HEK293 (cell line): ENCODE data around the gene DNAJC22.

Experiments used
- CTCF ChIA-PET: fragments of 350-600 bp; formaldehyde crosslinking; extraction: SDS; loops from one replicate; lab custom pipeline; 2021; ENCODE audit warnings: antibody characterized with exemption; lab: Yijun Ruan, JAX
- POLR2A ChIA-PET: fragments of 300-600 bp; formaldehyde crosslinking; extraction: SDS; loops from one replicate; lab custom pipeline; 2020; ENCODE audit warnings: antibody characterized with exemption, inconsistent platforms; lab: Yijun Ruan, JAX
- H3K27ac ChIP-seq: fragments of 200-500 bp; sonication (Bioruptor generic); 2 replicates; pipeline ENCODE4 v1.5.1; 2014; ENCODE audit warnings: low read depth, low read length, control low read depth, inconsistent platforms; ENCODE audit errors: extremely low read depth
- H3K36me3 ChIP-seq, 2 experiments: fragments of 200-500 bp in 1 of 2; sonication (Bioruptor generic) in 1 of 2; 1 replicate in 1 of 2; 2 replicates in 1 of 2; pipeline ENCODE4 v1.5.1; 2014 to 2017; ENCODE audit warnings: inconsistent platforms in 2 of 2, low read length in 2 of 2; ENCODE audit not compliant: control insufficient read depth in 2 of 2, insufficient read depth in 1 of 2
- H3K4me1 ChIP-seq: fragments of 200-500 bp; sonication (Bioruptor generic); 2 replicates; pipeline ENCODE4 v1.5.1; 2014; ENCODE audit warnings: mild to moderate bottlenecking, low read length, inconsistent platforms; ENCODE audit not compliant: control insufficient read depth, insufficient read depth
- H3K4me3 ChIP-seq: 2 replicates; pipeline ENCODE4 v1.5.1; 2011; ENCODE audit warnings: low read depth, mild to moderate bottlenecking, control low read depth, low read length, moderate library complexity
- H3K9me3 ChIP-seq: fragments of 200-500 bp; sonication (Bioruptor generic); 2 replicates; pipeline ENCODE4 v1.5.1; 2014; ENCODE audit warnings: low read depth, low read length, inconsistent platforms; ENCODE audit not compliant: control insufficient read depth, insufficient read depth
- FEZF1 ChIP-seq: fragments of 450-650 bp; formaldehyde crosslinking; IDR thresholded peaks from 2 replicates; pipeline ENCODE4 v1.5.1; 2016; ENCODE audit warnings: missing biosample characterization, missing genetic modification characterization
- GFI1B ChIP-seq: fragments of 450-650 bp; formaldehyde crosslinking; IDR thresholded peaks from 2 replicates; pipeline ENCODE4 v1.5.1; 2016; ENCODE audit warnings: missing biosample characterization, missing genetic modification characterization
- GLIS1 ChIP-seq: fragments of 450-650 bp; formaldehyde crosslinking; IDR thresholded peaks from 2 replicates; pipeline ENCODE4 v1.5.1; 2016; ENCODE audit warnings: missing biosample characterization, missing genetic modification characterization
- IKZF3 ChIP-seq: fragments of 450-650 bp; IDR thresholded peaks from 2 replicates; pipeline ENCODE4 v1.5.0; 2018; ENCODE audit warnings: missing biosample characterization, mild to moderate bottlenecking, missing genetic modification characterization, moderate library complexity
- KLF7 ChIP-seq: fragments of 450-650 bp; formaldehyde crosslinking; IDR thresholded peaks from 2 replicates; pipeline ENCODE4 v1.5.1; 2016; ENCODE audit warnings: missing biosample characterization, missing genetic modification characterization, borderline replicate concordance
- MEIS1 ChIP-seq: sonication (generic); formaldehyde crosslinking; IDR thresholded peaks from 2 replicates; pipeline ENCODE4 v1.8.1; 2022; ENCODE audit warnings: missing genetic modification reagents, mild to moderate bottlenecking, borderline replicate concordance
- REPIN1 ChIP-seq: fragments of 450-650 bp; formaldehyde crosslinking; IDR thresholded peaks from 2 replicates; pipeline ENCODE4 v1.5.1; 2017; ENCODE audit warnings: missing biosample characterization, missing genetic modification characterization, low read depth
- ZFHX2 ChIP-seq: fragments of 450-650 bp; formaldehyde crosslinking; conservative IDR thresholded peaks from 2 replicates; pipeline ENCODE4 v1.5.1; 2016; ENCODE audit warnings: missing biosample characterization, missing genetic modification characterization
- ZNF223 ChIP-seq: fragments of 450-650 bp; formaldehyde crosslinking; IDR thresholded peaks from 2 replicates; pipeline ENCODE4 v1.5.1; 2016; ENCODE audit warnings: missing biosample characterization, missing genetic modification characterization
- ZNF24 ChIP-seq: fragments of 450-650 bp; formaldehyde crosslinking; IDR thresholded peaks from 2 replicates; pipeline ENCODE4 v1.5.1; 2016; ENCODE audit warnings: missing biosample characterization, missing genetic modification characterization
- ZNF311 ChIP-seq: fragments of 450-650 bp; formaldehyde crosslinking; IDR thresholded peaks from 2 replicates; pipeline ENCODE4 v1.5.1; 2017; ENCODE audit warnings: missing biosample characterization, missing genetic modification characterization, borderline replicate concordance
- ZNF391 ChIP-seq: fragments of 450-650 bp; formaldehyde crosslinking; IDR thresholded peaks from 2 replicates; pipeline ENCODE4 v1.5.1; 2016; ENCODE audit warnings: low read depth, missing biosample characterization, missing genetic modification characterization, borderline replicate concordance
- ZNF394 ChIP-seq: fragments of 450-650 bp; formaldehyde crosslinking; IDR thresholded peaks from 2 replicates; pipeline ENCODE4 v1.5.1; 2016; ENCODE audit warnings: missing biosample characterization, missing genetic modification characterization, mild to moderate bottlenecking, moderate library complexity, borderline replicate concordance
- ZNF48 ChIP-seq: fragments of 450-650 bp; formaldehyde crosslinking; IDR thresholded peaks from 2 replicates; pipeline ENCODE4 v1.5.1; 2016; ENCODE audit warnings: missing biosample characterization, missing genetic modification characterization
- ZNF501 ChIP-seq: fragments of 450-650 bp; formaldehyde crosslinking; IDR thresholded peaks from 2 replicates; pipeline ENCODE4 v1.5.1; 2016; ENCODE audit warnings: missing biosample characterization, missing genetic modification characterization
- ZNF529 ChIP-seq: fragments of 450-650 bp; formaldehyde crosslinking; IDR thresholded peaks from 2 replicates; pipeline ENCODE4 v1.5.1; 2017; ENCODE audit warnings: missing genetic modification characterization, missing biosample characterization; ENCODE audit not compliant: insufficient replicate concordance
- ZNF654 ChIP-seq: fragments of 450-650 bp; formaldehyde crosslinking; IDR thresholded peaks from 2 replicates; pipeline ENCODE4 v1.5.1; 2016; ENCODE audit warnings: low read depth, missing biosample characterization, missing genetic modification characterization
- ZNF768 ChIP-seq: fragments of 450-650 bp; formaldehyde crosslinking; IDR thresholded peaks from 2 replicates; pipeline ENCODE4 v1.5.1; 2018; ENCODE audit warnings: missing biosample characterization, mild to moderate bottlenecking, missing genetic modification characterization
- ZNF785 ChIP-seq: fragments of 450-650 bp; formaldehyde crosslinking; IDR thresholded peaks from 2 replicates; pipeline ENCODE4 v1.5.1; 2016; ENCODE audit warnings: missing biosample characterization, missing genetic modification characterization
- ZNF843 ChIP-seq: fragments of 450-650 bp; formaldehyde crosslinking; IDR thresholded peaks from 2 replicates; pipeline ENCODE4 v1.5.1; 2016; ENCODE audit warnings: missing biosample characterization, missing genetic modification characterization
- TF ChIP-seq, protein P1 (sequence below): sonication (generic); formaldehyde crosslinking; IDR thresholded peaks from 2 replicates; pipeline ENCODE4 v1.8.1; 2022; ENCODE audit warnings: mild to moderate bottlenecking, moderate library complexity, missing genetic modification reagents
- TF ChIP-seq, protein P2 (sequence below): fragments of 450-650 bp; formaldehyde crosslinking; IDR thresholded peaks from 2 replicates; pipeline ENCODE4 v1.5.1; 2016; ENCODE audit warnings: missing biosample characterization, missing genetic modification characterization
- TF ChIP-seq, protein P3 (sequence below): IDR thresholded peaks from 2 replicates; pipeline ENCODE4 v1.6.1; 2011; ENCODE audit warnings: mild to moderate bottlenecking, low read depth, low read length, borderline replicate concordance
- TF ChIP-seq, protein P4 (sequence below): fragments of 450-650 bp; formaldehyde crosslinking; conservative IDR thresholded peaks from 2 replicates; pipeline ENCODE4 v1.5.1; 2016; ENCODE audit warnings: low read depth, missing biosample characterization, missing genetic modification characterization
- TF ChIP-seq, protein P5 (sequence below): fragments of 450-650 bp; formaldehyde crosslinking; IDR thresholded peaks from 2 replicates; pipeline ENCODE4 v1.5.1; 2016; ENCODE audit warnings: missing biosample characterization, missing genetic modification characterization
- TF ChIP-seq, protein P6 (sequence below): fragments of 450-650 bp; formaldehyde crosslinking; IDR thresholded peaks from 2 replicates; pipeline ENCODE4 v1.5.1; 2016; ENCODE audit warnings: missing biosample characterization, missing genetic modification characterization

The DNAJC22 gene

DNA sequence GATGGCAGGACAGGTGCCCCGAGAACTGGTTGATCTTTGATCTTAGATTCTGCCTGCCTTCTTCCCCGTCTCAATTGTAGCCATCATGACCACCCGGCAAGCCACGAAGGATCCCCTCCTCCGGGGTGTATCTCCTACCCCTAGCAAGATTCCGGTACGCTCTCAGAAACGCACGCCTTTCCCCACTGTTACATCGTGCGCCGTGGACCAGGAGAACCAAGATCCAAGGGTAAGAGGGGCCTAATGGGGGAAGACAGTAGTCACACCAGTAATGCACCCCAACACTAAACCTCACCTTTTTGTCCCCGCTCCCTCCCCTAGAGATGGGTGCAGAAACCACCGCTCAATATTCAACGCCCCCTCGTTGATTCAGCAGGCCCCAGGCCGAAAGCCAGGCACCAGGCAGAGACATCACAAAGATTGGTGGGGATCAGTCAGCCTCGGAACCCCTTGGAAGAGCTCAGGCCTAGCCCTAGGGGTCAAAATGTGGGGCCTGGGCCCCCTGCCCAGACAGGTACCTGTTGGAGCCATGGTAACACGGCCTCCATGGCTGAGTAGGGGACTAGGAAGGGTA lies 23.1 kb upstream of the DNAJC22 start:
- Histone ChIP-seq H3K9me3 (no peaks in the 10 kb centered on the region), H3K27ac (peak overlapping the region; percentile 46), H3K4me3 (peak overlapping the region; percentile 60), H3K36me3 (peaks cover 30 to 45% of the 10 kb centered on the region in 2 experiments), H3K4me1 (0 out of 2 replicates have a peak, but pooled peaks cover 4% of the 10 kb centered on the region)
- POLR2A ChIA-PET: interaction anchor here (0.6 to 4.0 kb wide), 25 partner anchors 11 to 505 kb away, joined by 3 to 94 read pairs (median 5); partner anchors contain the start of genes C1QL4, DNAJC22, NCKAP5L and PRPH
- CTCF ChIA-PET: interaction anchor here (0.6 to 4.4 kb wide), 8 partner anchors 8 to 83 kb away, joined by 3 to 43 read pairs (median 18); partner anchors contain the start of genes DNAJC22 and PRPH
- TF ChIP-seq ZFHX2 (0 out of 2 replicates have a peak, but pooled peaks have one; percentile 28), ZNF48 (no peak), ZNF785 (no peak), ZNF394 (no peak; the same call in 1 of the 2 replicates), ZNF223 (tag by site-specific recombination) (no peak), FEZF1 (tag by site-specific recombination) (no peak), IKZF3 (no peak), ZNF24 (tag by site-specific recombination) (no peak), ZNF843 (0 out of 2 replicates have a peak, but pooled peaks have one; percentile 4), MEIS1 (CRISPR knock-in tag) (no peak), KLF7 (tag by site-specific recombination) (no peak), ZNF391 (peak; percentile 52; the same call in 1 of the 2 replicates), GLIS1 (tag by site-specific recombination) (no peak), ZNF529 (tag by site-specific recombination) (no peak), ZNF654 (tag by site-specific recombination) (no peak), GFI1B (tag by site-specific recombination) (no peak), ZNF501 (tag by site-specific recombination) (0 out of 2 replicates have a peak, but pooled peaks have one; percentile 26), ZNF768 (tag by site-specific recombination) (no peak), REPIN1 (tag by site-specific recombination) (no peak), ZNF311 (tag by site-specific recombination) (no peak)
- TF ChIP-seq, protein P1, sequence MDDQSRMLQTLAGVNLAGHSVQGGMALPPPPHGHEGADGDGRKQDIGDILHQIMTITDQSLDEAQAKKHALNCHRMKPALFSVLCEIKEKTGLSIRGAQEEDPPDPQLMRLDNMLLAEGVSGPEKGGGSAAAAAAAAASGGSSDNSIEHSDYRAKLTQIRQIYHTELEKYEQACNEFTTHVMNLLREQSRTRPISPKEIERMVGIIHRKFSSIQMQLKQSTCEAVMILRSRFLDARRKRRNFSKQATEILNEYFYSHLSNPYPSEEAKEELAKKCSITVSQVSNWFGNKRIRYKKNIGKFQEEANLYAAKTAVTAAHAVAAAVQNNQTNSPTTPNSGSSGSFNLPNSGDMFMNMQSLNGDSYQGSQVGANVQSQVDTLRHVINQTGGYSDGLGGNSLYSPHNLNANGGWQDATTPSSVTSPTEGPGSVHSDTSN (CRISPR knock-in tag): no peak
- TF ChIP-seq, protein P2, sequence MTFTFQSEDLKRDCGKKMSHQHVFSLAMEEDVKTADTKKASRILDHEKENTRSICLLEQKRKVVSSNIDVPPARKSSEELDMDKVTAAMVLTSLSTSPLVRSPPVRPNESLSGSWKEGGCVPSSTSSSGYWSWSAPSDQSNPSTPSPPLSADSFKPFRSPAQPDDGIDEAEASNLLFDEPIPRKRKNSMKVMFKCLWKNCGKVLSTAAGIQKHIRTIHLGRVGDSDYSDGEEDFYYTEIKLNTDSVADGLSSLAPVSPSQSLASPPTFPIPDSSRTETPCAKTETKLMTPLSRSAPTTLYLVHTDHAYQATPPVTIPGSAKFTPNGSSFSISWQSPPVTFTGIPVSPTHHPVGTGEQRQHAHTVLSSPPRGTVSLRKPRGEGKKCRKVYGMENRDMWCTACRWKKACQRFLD (tag by site-specific recombination): no peak
- TF ChIP-seq, protein P3, sequence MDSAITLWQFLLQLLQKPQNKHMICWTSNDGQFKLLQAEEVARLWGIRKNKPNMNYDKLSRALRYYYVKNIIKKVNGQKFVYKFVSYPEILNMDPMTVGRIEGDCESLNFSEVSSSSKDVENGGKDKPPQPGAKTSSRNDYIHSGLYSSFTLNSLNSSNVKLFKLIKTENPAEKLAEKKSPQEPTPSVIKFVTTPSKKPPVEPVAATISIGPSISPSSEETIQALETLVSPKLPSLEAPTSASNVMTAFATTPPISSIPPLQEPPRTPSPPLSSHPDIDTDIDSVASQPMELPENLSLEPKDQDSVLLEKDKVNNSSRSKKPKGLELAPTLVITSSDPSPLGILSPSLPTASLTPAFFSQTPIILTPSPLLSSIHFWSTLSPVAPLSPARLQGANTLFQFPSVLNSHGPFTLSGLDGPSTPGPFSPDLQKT: no peak
- TF ChIP-seq, protein P4, sequence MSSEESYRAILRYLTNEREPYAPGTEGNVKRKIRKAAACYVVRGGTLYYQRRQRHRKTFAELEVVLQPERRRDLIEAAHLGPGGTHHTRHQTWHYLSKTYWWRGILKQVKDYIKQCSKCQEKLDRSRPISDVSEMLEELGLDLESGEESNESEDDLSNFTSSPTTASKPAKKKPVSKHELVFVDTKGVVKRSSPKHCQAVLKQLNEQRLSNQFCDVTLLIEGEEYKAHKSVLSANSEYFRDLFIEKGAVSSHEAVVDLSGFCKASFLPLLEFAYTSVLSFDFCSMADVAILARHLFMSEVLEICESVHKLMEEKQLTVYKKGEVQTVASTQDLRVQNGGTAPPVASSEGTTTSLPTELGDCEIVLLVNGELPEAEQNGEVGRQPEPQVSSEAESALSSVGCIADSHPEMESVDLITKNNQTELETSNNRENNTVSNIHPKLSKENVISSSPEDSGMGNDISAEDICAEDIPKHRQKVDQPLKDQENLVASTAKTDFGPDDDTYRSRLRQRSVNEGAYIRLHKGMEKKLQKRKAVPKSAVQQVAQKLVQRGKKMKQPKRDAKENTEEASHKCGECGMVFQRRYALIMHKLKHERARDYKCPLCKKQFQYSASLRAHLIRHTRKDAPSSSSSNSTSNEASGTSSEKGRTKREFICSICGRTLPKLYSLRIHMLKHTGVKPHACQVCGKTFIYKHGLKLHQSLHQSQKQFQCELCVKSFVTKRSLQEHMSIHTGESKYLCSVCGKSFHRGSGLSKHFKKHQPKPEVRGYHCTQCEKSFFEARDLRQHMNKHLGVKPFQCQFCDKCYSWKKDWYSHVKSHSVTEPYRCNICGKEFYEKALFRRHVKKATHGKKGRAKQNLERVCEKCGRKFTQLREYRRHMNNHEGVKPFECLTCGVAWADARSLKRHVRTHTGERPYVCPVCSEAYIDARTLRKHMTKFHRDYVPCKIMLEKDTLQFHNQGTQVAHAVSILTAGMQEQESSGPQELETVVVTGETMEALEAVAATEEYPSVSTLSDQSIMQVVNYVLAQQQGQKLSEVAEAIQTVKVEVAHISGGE (tag by site-specific recombination): no peak
- TF ChIP-seq, protein P5, sequence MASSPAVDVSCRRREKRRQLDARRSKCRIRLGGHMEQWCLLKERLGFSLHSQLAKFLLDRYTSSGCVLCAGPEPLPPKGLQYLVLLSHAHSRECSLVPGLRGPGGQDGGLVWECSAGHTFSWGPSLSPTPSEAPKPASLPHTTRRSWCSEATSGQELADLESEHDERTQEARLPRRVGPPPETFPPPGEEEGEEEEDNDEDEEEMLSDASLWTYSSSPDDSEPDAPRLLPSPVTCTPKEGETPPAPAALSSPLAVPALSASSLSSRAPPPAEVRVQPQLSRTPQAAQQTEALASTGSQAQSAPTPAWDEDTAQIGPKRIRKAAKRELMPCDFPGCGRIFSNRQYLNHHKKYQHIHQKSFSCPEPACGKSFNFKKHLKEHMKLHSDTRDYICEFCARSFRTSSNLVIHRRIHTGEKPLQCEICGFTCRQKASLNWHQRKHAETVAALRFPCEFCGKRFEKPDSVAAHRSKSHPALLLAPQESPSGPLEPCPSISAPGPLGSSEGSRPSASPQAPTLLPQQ: no peak; the same call in 1 of the 2 replicates
- TF ChIP-seq, protein P6, sequence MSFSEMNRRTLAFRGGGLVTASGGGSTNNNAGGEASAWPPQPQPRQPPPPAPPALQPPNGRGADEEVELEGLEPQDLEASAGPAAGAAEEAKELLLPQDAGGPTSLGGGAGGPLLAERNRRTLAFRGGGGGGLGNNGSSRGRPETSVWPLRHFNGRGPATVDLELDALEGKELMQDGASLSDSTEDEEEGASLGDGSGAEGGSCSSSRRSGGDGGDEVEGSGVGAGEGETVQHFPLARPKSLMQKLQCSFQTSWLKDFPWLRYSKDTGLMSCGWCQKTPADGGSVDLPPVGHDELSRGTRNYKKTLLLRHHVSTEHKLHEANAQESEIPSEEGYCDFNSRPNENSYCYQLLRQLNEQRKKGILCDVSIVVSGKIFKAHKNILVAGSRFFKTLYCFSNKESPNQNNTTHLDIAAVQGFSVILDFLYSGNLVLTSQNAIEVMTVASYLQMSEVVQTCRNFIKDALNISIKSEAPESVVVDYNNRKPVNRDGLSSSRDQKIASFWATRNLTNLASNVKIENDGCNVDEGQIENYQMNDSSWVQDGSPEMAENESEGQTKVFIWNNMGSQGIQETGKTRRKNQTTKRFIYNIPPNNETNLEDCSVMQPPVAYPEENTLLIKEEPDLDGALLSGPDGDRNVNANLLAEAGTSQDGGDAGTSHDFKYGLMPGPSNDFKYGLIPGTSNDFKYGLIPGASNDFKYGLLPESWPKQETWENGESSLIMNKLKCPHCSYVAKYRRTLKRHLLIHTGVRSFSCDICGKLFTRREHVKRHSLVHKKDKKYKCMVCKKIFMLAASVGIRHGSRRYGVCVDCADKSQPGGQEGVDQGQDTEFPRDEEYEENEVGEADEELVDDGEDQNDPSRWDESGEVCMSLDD (tag by site-specific recombination): no peak
